K562 (cell line): ENCODE measurements around the gene CUL3.

Experiments
- MAFK ChIP-seq: IDR thresholded peaks from 2 replicates; pipeline ENCODE4 v1.6.1; 2011; ENCODE audit warnings: low read length, improper control_type of control experiment
- POLR2AphosphoS5 ChIP-seq: IDR thresholded peaks from 2 replicates; pipeline ENCODE4 v1.6.1; 2011; ENCODE audit warnings: mild to moderate bottlenecking, low read depth, low read length, moderate library complexity; ENCODE audit not compliant: control insufficient read depth, insufficient read depth
- STAT6 ChIP-seq: sonication (generic); formaldehyde crosslinking; IDR thresholded peaks from 2 replicates; pipeline ENCODE4 v1.8.1; 2023; ENCODE audit warnings: mild to moderate bottlenecking, missing genetic modification reagents
- TRIM24 ChIP-seq, 2 experiments: fragments of 450-650 bp; IDR thresholded peaks; 2 replicates each; pipeline ENCODE4 v1.6.1; 2016
- ZNF3 ChIP-seq: fragments of 250-450 bp; sonication (Bioruptor Pico); IDR thresholded peaks from 2 replicates; pipeline ENCODE4 v1.5.0; 2021; ENCODE audit warnings: mild to moderate bottlenecking, moderate library complexity
- TF ChIP-seq, protein P1 (sequence below): sonication (generic); formaldehyde crosslinking; IDR thresholded peaks from 2 replicates; pipeline ENCODE4 v1.8.1; 2022; ENCODE audit warnings: missing genetic modification reagents
- TF ChIP-seq, protein P2 (sequence below), 3 experiments: IDR thresholded peaks in 2 of 3; conservative IDR thresholded peaks in 1 of 3; 2 replicates each; pipeline ENCODE4 v1.5.1; 2011 to 2012; ENCODE audit warnings: low read length in 3 of 3, mild to moderate bottlenecking in 3 of 3, control low read depth in 2 of 3, improper control_type of control experiment in 1 of 3, inconsistent platforms in 1 of 3, low read depth in 1 of 3, mixed read lengths in 1 of 3, moderate library complexity in 1 of 3; ENCODE audit not compliant: insufficient read depth in 2 of 3

- TF ChIP-seq, protein P1, sequence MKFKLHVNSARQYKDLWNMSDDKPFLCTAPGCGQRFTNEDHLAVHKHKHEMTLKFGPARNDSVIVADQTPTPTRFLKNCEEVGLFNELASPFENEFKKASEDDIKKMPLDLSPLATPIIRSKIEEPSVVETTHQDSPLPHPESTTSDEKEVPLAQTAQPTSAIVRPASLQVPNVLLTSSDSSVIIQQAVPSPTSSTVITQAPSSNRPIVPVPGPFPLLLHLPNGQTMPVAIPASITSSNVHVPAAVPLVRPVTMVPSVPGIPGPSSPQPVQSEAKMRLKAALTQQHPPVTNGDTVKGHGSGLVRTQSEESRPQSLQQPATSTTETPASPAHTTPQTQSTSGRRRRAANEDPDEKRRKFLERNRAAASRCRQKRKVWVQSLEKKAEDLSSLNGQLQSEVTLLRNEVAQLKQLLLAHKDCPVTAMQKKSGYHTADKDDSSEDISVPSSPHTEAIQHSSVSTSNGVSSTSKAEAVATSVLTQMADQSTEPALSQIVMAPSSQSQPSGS (CRISPR knock-in tag), result no peak
- TF ChIP-seq STAT6 (no peak), TRIM24 (IDR thresholded peaks at IDR 0.05) (no peak), POLR2AphosphoS5 (no peak), ZNF3 (no peak), MAFK (no peak)
- TF ChIP-seq, protein P2, sequence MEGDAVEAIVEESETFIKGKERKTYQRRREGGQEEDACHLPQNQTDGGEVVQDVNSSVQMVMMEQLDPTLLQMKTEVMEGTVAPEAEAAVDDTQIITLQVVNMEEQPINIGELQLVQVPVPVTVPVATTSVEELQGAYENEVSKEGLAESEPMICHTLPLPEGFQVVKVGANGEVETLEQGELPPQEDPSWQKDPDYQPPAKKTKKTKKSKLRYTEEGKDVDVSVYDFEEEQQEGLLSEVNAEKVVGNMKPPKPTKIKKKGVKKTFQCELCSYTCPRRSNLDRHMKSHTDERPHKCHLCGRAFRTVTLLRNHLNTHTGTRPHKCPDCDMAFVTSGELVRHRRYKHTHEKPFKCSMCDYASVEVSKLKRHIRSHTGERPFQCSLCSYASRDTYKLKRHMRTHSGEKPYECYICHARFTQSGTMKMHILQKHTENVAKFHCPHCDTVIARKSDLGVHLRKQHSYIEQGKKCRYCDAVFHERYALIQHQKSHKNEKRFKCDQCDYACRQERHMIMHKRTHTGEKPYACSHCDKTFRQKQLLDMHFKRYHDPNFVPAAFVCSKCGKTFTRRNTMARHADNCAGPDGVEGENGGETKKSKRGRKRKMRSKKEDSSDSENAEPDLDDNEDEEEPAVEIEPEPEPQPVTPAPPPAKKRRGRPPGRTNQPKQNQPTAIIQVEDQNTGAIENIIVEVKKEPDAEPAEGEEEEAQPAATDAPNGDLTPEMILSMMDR (IDR thresholded peaks at IDR 0.05 in 2 of 3, conservative IDR thresholded peaks at IDR 0.05 in 1 of 3; ENCODE audit: insufficient read depth in 2 of 3, low read depth in 1 of 3, low read length in 3 of 3), result no peak
Observed at GRCh38 chr2:224628416-224628815, 43.3 kb upstream of the CUL3 start.
